ELF-1 (cell line): Measurements from ENCODE around the gene ATP5ME.
"Not testable (repeated sequence)": the region's sequence is repeated elsewhere in the genome, so short reads cannot be mapped to it uniquely, and the experiment has no call there.

Experiments used
- DNase-seq: peaks from one replicate; pipeline ENCODE4 v3.0.0-alpha.2; 2016; ENCODE audit warnings: low read depth, low spot score

The ATP5ME gene

GRCh38 chr4:705278-706082, 31.4 kb upstream of the ATP5ME start, which contains the start of gene PCGF3:
PCGF3 (plus strand) TSS chr4:705832; CDS start chr4:733681, 27,849 bp downstream.
- DNase-seq: peak; percentile 92

GRCh38 chr4:704971-705277, 30.8 kb upstream of the ATP5ME start:
- DNase-seq: no peak

GRCh38 chr4:704198-704891, 30.3 kb upstream of the ATP5ME start:
- DNase-seq: no peak

- DNase-seq: no peak
Measured at GRCh38 chr4:703336-704197, 29.5 kb upstream of the ATP5ME start.

GRCh38 chr4:702618-703048, 28.6 kb upstream of the ATP5ME start:
- DNase-seq: no peak

GRCh38 chr4:700587-701264, 26.6 kb upstream of the ATP5ME start:
- DNase-seq: no peak

GRCh38 chr4:699816-700580, 25.9 kb upstream of the ATP5ME start:
- no peak for DNase-seq

GRCh38 chr4:694341-694940, 20.4 kb upstream of the ATP5ME start:
- DNase-seq: not testable (repeated sequence)

GRCh38 chr4:692771-693554, 18.9 kb upstream of the ATP5ME start:
- peak; percentile 73 for DNase-seq

- no peak for DNase-seq
Measured at GRCh38 chr4:689723-690122, 15.6 kb upstream of the ATP5ME start.

GRCh38 chr4:688854-689681, 15.0 kb upstream of the ATP5ME start, which contains the start of gene SLC49A3:
SLC49A3 (minus strand) TSS chr4:689151; CDS start chr4:689127, 24 bp downstream.
- DNase-seq: peak; percentile 60

GRCh38 chr4:687971-688853, 14.1 kb upstream of the ATP5ME start:
- DNase-seq: peak; percentile 68

GRCh38 chr4:687048-687970, 13.2 kb upstream of the ATP5ME start:
- DNase-seq: peak; percentile 71

- no peak for DNase-seq
Measured at GRCh38 chr4:686413-687040, 12.5 kb upstream of the ATP5ME start.

- DNase-seq: no peak
Measured at GRCh38 chr4:685679-686412, 11.8 kb upstream of the ATP5ME start.
